Neutrophil (primary cell): Measurements from ENCODE around the gene SYP.
A peak's percentile ranks its signal among the peaks of the same experiment; 100 is the strongest.
"Not testable (repeated sequence)": the region's sequence is repeated elsewhere in the genome, so short reads cannot be mapped to it uniquely, and the experiment has no call there.

ENCODE experiments used
- H3K27ac ChIP-seq: fragments of 200-600 bp; sonication (generic); 2 replicates; pipeline ENCODE4 v1.5.1; 2016; ENCODE audit warnings: mild to moderate bottlenecking, moderate library complexity
- H3K27me3 ChIP-seq: fragments of 200-600 bp; sonication (generic); 2 replicates; pipeline ENCODE4 v1.6.0; 2016; ENCODE audit warnings: mild to moderate bottlenecking
- H3K36me3 ChIP-seq: fragments of 200-600 bp; sonication (generic); 2 replicates; pipeline ENCODE4 v1.5.1; 2017
- H3K4me1 ChIP-seq, 2 experiments: fragments of 200-600 bp in 1 of 2; sonication (generic) in 1 of 2; 1 replicate in 1 of 2; 2 replicates in 1 of 2; pipeline versions ENCODE4 v1.5.1 to v1.6.1; 2013 to 2016; ENCODE audit warnings: low read depth in 1 of 2, low read length in 1 of 2, mild to moderate bottlenecking in 1 of 2, moderate library complexity in 1 of 2; ENCODE audit not compliant: control insufficient read depth in 1 of 2, insufficient read depth in 1 of 2
- H3K4me3 ChIP-seq, 2 experiments: fragments of 200-600 bp in 1 of 2; sonication (generic) in 1 of 2; 1 replicate in 1 of 2; 2 replicates in 1 of 2; pipeline ENCODE4 v1.5.1; 2013 to 2016; ENCODE audit warnings: low read depth in 1 of 2, low read length in 1 of 2, mild to moderate bottlenecking in 1 of 2, moderate library complexity in 1 of 2
- H3K9me3 ChIP-seq: fragments of 200-600 bp; sonication (generic); 2 replicates; pipeline ENCODE4 v1.5.1; 2016
- CTCF ChIP-seq: fragments of 200-600 bp; sonication (generic); IDR thresholded peaks from 2 replicates; pipeline ENCODE4 v1.5.1; 2016; ENCODE audit warnings: antibody characterized with exemption

The SYP gene

GRCh38 chrX:49177338-49177833, 22.6 kb downstream of the SYP start:
- no peaks in the 10 kb centered on the region for H3K9me3 ChIP-seq
- peak; percentile 46 for TF ChIP-seq CTCF
- H3K4me1 ChIP-seq: peaks cover 41 to 52% of the 10 kb centered on the region in 2 experiments
- no peaks in the 10 kb centered on the region for H3K27me3 ChIP-seq
- H3K36me3 ChIP-seq: peaks cover 58% of the 10 kb centered on the region
- H3K4me3 ChIP-seq: peak overlapping the region; percentile 43 to 44
- peak overlapping the region; percentile 94 for H3K27ac ChIP-seq

GRCh38 chrX:49176421-49177326, 23.3 kb downstream of the SYP start:
- H3K9me3 ChIP-seq: no peaks in the 10 kb centered on the region
- TF ChIP-seq CTCF: no peak
- H3K27me3 ChIP-seq: no peaks in the 10 kb centered on the region
- H3K27ac ChIP-seq: peak overlapping the region; percentile 94
- H3K36me3 ChIP-seq: peaks cover 53% of the 10 kb centered on the region
- H3K4me1 ChIP-seq: peaks cover 41 to 52% of the 10 kb centered on the region in 2 experiments
- H3K4me3 ChIP-seq: peak overlapping the region; percentile 43 to 44

GRCh38 chrX:49175435-49176274, 24.3 kb downstream of the SYP start:
- H3K9me3 ChIP-seq: no peaks in the 10 kb centered on the region
- peaks cover 53% of the 10 kb centered on the region for H3K36me3 ChIP-seq
- H3K4me3 ChIP-seq: no peak overlapping the region
- H3K27me3 ChIP-seq: no peaks in the 10 kb centered on the region
- H3K27ac ChIP-seq: peak overlapping the region; percentile 94
- peaks cover 50 to 61% of the 10 kb centered on the region in 2 experiments for H3K4me1 ChIP-seq
- no peak for TF ChIP-seq CTCF

GRCh38 chrX:49174723-49175122, 25.3 kb downstream of the SYP start:
- Histone ChIP-seq H3K36me3 (peaks cover 50% of the 10 kb centered on the region), H3K27me3 (no peaks in the 10 kb centered on the region), H3K9me3 (no peaks in the 10 kb centered on the region), H3K27ac (peak overlapping the region; percentile 94), H3K4me3 (no peak overlapping the region), H3K4me1 (peaks cover 58 to 70% of the 10 kb centered on the region in 2 experiments)
- no peak for TF ChIP-seq CTCF

- H3K27me3 ChIP-seq, H3K9me3 ChIP-seq: not testable (repeated sequence)
- Histone ChIP-seq H3K27ac (peak overlapping the region; percentile 94), H3K4me1 (peaks cover 66 to 80% of the 10 kb centered on the region in 2 experiments), H3K36me3 (peaks cover 40% of the 10 kb centered on the region), H3K4me3 (peak overlapping the region; percentile 71 to 90)
Observed at GRCh38 chrX:49173544-49173943, 26.4 kb downstream of the SYP start.
